ENCODE data around the gene TEX264.

GRCh38 chr3:51657234-51657633 lies 13.8 kb upstream of the TEX264 start:
- no peak for TF ChIP-seq CTCF (optimal IDR thresholded peaks at IDR 0.05 in 1 of 3, IDR thresholded peaks at IDR 0.05 in 1 of 3, conservative IDR thresholded peaks at IDR 0.05 in 1 of 3; ENCODE audit: extremely low read depth in 1 of 3, insufficient read depth in 2 of 3, low read length in 3 of 3)
- no peak for TF ChIP-seq EZH2 (IDR thresholded peaks at IDR 0.05; ENCODE audit: low read length)

All from keratinocyte (primary cell).